Kidney (tissue), 14 donors: Measurements from ENCODE around the gene ZNF362. TPM values are rescaled to one million over a fixed set of nuclear protein-coding genes. Genes with fewer than 3 reads are reported as not detected.

Experiments
- DNase-seq, 5 donors: peaks; one replicate each; pipeline ENCODE4 v3.0.0-alpha.2; 2013 to 2020
- FAIRE-seq: peaks from 2 replicates; lab custom pipeline; 2012; peaks lifted over from hg19 to GRCh38; lab: Jason Lieb, UNC
- H3K27ac ChIP-seq, 2 donors: one replicate each; pipeline ENCODE4 v1.7.0; 2013; ENCODE audit warnings: low read depth in 2 of 2, low read length in 2 of 2, inconsistent platforms in 1 of 2
- H3K27me3 ChIP-seq: one replicate; pipeline ENCODE4 v1.7.1; 2013; ENCODE audit warnings: low read length, inconsistent platforms; ENCODE audit not compliant: control insufficient read depth, insufficient read depth
- H3K36me3 ChIP-seq, 3 donors: one replicate each; pipeline versions ENCODE4 v1.7.0 to v1.7.1; 2013; ENCODE audit warnings: low read length in 3 of 3, control low read depth in 1 of 3, inconsistent platforms in 1 of 3; ENCODE audit not compliant: insufficient read depth in 3 of 3, control insufficient read depth in 2 of 3
- H3K4me1 ChIP-seq, 3 donors: one replicate each; pipeline versions ENCODE4 v1.7.0 to v1.7.1; 2013; ENCODE audit warnings: low read length in 3 of 3, inconsistent platforms in 1 of 3, low read depth in 1 of 3; ENCODE audit not compliant: control insufficient read depth in 2 of 3, insufficient read depth in 2 of 3
- H3K4me3 ChIP-seq, 3 donors: one replicate each; pipeline versions ENCODE4 v1.7.0 to v1.8.1; 2013; ENCODE audit warnings: low read length in 3 of 3, control low read depth in 1 of 3, inconsistent platforms in 1 of 3
- H3K9ac ChIP-seq, 3 donors: one replicate each; pipeline versions ENCODE4 v1.7.0 to v1.7.1; 2013; ENCODE audit warnings: low read length in 3 of 3, control low read depth in 1 of 3, inconsistent platforms in 1 of 3
- H3K9me3 ChIP-seq, 3 donors: one replicate each; pipeline versions ENCODE4 v1.7.0 to v1.7.1; 2013; ENCODE audit warnings: low read length in 3 of 3, control low read depth in 1 of 3, inconsistent platforms in 1 of 3; ENCODE audit not compliant: control insufficient read depth in 2 of 3, insufficient read depth in 1 of 3
- CTCF ChIP-seq: IDR thresholded peaks from 3 replicates; pipeline ENCODE4 v1.5.1; 2012; ENCODE audit warnings: mild to moderate bottlenecking, moderate library complexity, borderline replicate concordance; ENCODE audit not compliant: insufficient read depth; ENCODE audit errors: extremely low read depth
- intact Hi-C: fragments of 100-400 bp; cut with DNase I; formaldehyde crosslinking; loops from one replicate; pipeline ENCODE4 v1.11.1; 2022
- polyA plus RNA-seq: library from polyadenylated mRNA; stranded (reverse); fragments of 350-450 nt; fragmentation: Illumina TruSeq; extraction: RNeasy Lipid Tissue Mini Kit (QIAGEN cat#74804); gene quantifications from one replicate; pipeline ENCODE4 v1.2.3, GENCODE V29; 2014; ENCODE audit warnings: low read depth, low replicate concordance; ENCODE audit not compliant: insufficient read depth
- total RNA-seq: library from RNA; stranded (reverse); fragmentation: NEBNext Ultra II Directional; extraction: Animal tissue kit (Norgen Biotek cat#: 25700); gene quantifications from one replicate; pipeline ENCODE4 v1.2.1, GENCODE V29; 2021
- donor health status: control.
- donor health status: control.
- donor health status: control.
- donor health status: control.
- donor health status: control.
- donor health status: DM: yes; HTN: yes; CAD: no.
- donor health status: Normal renal cell carcinoma (clear cell type).

Gene ZNF362
- total and polyA plus RNA-seq, 2 donors from 2014 or later: 17.4 to 36.9 TPM

GRCh38 chr1:33249422-33249821 lies 6.9 kb upstream of the ZNF362 start:
- no peaks in the 10 kb centered on the region for H3K36me3 ChIP-seq
- intact Hi-C loops: no loop called here
- no peak overlapping the region for H3K9ac ChIP-seq
- peaks cover 0 to 2% (median 0%) of the 10 kb centered on the region in 3 donors for H3K4me1 ChIP-seq
- FAIRE-seq (no peak), DNase-seq (peak in 3 of 5 donors; percentile 24 to 79 (median 67))
- no peak overlapping the region for H3K4me3 ChIP-seq
- H3K27ac ChIP-seq: no peak overlapping the region
- no peaks in the 10 kb centered on the region for H3K27me3 ChIP-seq
- no peak for TF ChIP-seq CTCF
- no peaks in the 10 kb centered on the region for H3K9me3 ChIP-seq

GRCh38 chr1:33250217-33250616 lies 6.1 kb upstream of the ZNF362 start:
- Histone ChIP-seq H3K27me3 (no peaks in the 10 kb centered on the region), H3K4me3 (no peak overlapping the region), H3K9me3 (no peaks in the 10 kb centered on the region), H3K4me1 (peaks cover 0 to 2% (median 0%) of the 10 kb centered on the region in 3 donors), H3K36me3 (no peaks in the 10 kb centered on the region), H3K9ac (no peak overlapping the region), H3K27ac (no peak overlapping the region)
- intact Hi-C loops: no loop called here
- no peak for DNase-seq
- FAIRE-seq: no peak
- no peak for TF ChIP-seq CTCF

- no peak for TF ChIP-seq CTCF
- Histone ChIP-seq H3K4me1 (peaks cover 0 to 5% (median 0%) of the 10 kb centered on the region in 3 donors), H3K36me3 (no peaks in the 10 kb centered on the region), H3K9ac (no peak overlapping the region), H3K27me3 (no peaks in the 10 kb centered on the region), H3K4me3 (no peak overlapping the region), H3K27ac (no peak overlapping the region), H3K9me3 (no peaks in the 10 kb centered on the region)
- DNase-seq: no peak
- intact Hi-C loops: no loop called here
- no peak for FAIRE-seq
These were observed 5.6 kb upstream of the ZNF362 start for GRCh38 chr1:33250724-33251123.

- Histone ChIP-seq H3K27ac (no peak overlapping the region), H3K9me3 (no peaks in the 10 kb centered on the region), H3K9ac (no peak overlapping the region), H3K4me3 (no peak overlapping the region), H3K36me3 (no peaks in the 10 kb centered on the region), H3K4me1 (peaks cover 6 to 24% (median 16%) of the 10 kb centered on the region in 3 donors), H3K27me3 (no peaks in the 10 kb centered on the region)
- FAIRE-seq (no peak), DNase-seq (peak in 2 of 5 donors; percentile 41 to 48)
- no peak for TF ChIP-seq CTCF
- intact Hi-C loops: no loop called here
These were observed 1.8 kb upstream of the ZNF362 start for GRCh38 chr1:33254491-33254890.
